ENCODE results near the gene CDH13.

CDH13 gene

DNA sequence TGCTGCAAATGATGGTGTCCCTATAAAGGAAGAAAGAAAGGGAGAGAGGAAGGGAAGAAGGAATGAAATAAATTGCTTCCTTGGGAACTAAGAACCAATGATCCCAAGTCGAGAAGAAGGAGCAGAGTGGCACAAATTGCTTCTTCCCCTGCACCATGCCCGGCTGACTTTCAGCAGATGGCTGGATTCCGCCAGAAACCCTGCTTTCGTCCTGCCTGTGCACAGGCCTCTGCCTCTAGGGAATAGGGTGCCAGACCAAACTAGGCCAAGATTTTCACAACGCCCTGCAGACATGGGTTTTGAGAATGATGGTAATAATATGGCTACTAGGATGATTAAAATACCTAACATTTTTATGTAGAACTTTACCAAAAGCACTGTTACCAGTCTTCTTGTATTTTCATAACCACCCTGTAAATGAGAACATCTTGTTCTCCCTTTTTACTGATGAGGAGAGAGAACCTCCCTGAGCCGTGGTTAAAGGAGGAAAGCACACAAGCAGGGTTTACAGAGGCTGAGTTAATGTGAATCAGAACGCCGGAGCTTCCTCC, 1058.9 kb downstream of the CDH13 start:
- H3K4me3 ChIP-seq (ENCODE audit: low read depth, low read length) = no peak overlapping the region
- no peak for DNase-seq (ENCODE audit: low read depth, low spot score)
- no peak for TF ChIP-seq CTCF (IDR thresholded peaks at IDR 0.05; ENCODE audit: low read depth, low read length)
- in situ Hi-C loops (cut with HindIII; ENCODE audit: low sequenced_read_pairs) = no loop called here

DNA sequence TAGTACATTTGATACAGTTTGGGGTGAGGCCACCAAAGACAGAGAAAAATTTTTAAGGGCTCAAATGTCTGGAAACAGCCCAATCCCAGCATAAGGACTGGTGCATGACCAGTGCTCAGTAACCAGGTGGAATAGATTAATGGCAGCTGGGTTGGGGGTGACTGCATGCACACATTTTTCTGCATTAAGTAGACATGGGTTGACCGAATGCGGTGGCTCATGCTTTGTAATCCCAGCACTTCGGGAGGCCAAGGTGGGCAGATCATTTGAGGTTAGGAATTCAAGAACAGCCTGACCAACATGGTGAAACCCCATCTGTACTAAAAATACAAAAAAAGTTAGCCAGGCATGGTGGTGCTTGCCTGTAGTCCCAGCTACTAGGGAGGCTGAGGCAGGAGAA, 1060.0 kb downstream of the CDH13 start:
- no peak for DNase-seq (ENCODE audit: low read depth, low spot score)
- H3K4me3 ChIP-seq (ENCODE audit: low read depth, low read length) = no peak overlapping the region
- TF ChIP-seq CTCF (IDR thresholded peaks at IDR 0.05; ENCODE audit: low read depth, low read length) = no peak
- in situ Hi-C loops (cut with HindIII; ENCODE audit: low sequenced_read_pairs) = no loop called here

DNA sequence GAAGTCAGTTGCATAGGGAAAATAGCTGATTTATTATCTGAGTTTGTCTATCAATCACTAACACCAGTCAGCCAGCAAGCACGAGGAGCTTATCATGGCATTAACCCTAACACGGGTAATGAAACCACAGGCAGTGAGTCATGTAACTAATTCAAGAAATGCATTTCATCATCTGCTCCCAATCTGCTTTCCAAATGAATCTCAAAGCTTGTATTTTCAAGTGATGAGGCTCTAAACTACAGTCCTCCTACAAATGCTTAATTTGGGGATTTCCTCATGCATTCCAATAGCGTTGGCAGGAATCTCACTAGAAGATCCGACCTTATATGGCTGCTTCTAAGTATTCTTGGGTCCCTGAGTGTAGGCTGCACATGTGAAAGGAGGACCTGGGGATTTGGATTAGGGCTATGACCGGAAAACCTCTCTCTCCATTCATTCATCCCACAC, 1062.6 kb downstream of the CDH13 start:
- no peak overlapping the region for H3K4me3 ChIP-seq (ENCODE audit: low read depth, low read length)
- in situ Hi-C loops (cut with HindIII; ENCODE audit: low sequenced_read_pairs) = no loop called here
- no peak for TF ChIP-seq CTCF (IDR thresholded peaks at IDR 0.05; ENCODE audit: low read depth, low read length)
- DNase-seq (ENCODE audit: low read depth, low spot score) = peak; percentile 84

DNA sequence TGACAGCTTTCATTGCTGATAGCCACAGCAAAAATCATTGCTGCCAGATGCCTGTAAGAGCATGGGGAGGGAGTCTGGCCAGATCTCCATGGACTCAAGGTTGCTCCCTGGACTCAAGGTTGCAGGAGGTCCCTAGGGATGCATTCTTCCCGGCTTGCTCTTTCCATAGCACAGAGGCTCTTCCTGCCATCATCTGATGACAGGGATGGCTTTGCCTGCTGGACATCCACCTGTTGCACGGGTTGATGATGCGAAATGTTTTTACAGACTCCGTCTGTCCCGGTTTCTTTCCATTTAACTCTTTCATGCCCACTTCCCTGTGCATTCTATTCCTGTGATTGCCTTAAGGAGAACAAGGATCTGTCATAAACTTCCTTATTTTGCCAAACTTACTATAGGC, 1065.5 kb downstream of the CDH13 start:
- no peak overlapping the region for H3K4me3 ChIP-seq (ENCODE audit: low read depth, low read length)
- no peak for DNase-seq (ENCODE audit: low read depth, low spot score)
- in situ Hi-C loops (cut with HindIII; ENCODE audit: low sequenced_read_pairs) = no loop called here
- no peak for TF ChIP-seq CTCF (IDR thresholded peaks at IDR 0.05; ENCODE audit: low read depth, low read length)

DNA sequence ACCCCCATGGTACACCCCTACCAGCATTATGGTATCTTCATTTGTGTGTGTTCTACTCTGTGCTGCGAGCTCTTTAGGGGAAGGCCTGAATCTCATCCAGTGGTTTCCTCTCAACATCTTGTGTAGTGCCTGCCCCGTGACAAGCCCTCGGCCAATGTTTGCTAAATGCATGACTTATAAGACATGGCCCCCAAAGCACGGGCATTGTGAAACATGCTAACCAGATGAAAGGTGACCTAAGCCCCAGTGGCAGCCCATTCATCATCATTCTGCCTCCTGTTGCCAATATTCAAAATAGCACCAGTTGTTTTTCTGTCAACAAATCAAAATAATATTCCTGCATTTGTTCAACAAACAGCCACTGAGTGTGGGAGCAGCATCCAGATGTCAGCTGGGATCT, 1072.2 kb downstream of the CDH13 start:
- no peak for DNase-seq (ENCODE audit: low read depth, low spot score)
- in situ Hi-C loops (cut with HindIII; ENCODE audit: low sequenced_read_pairs) = no loop called here
- H3K4me3 ChIP-seq (ENCODE audit: low read depth, low read length) = no peak overlapping the region
- TF ChIP-seq CTCF (IDR thresholded peaks at IDR 0.05; ENCODE audit: low read depth, low read length) = no peak

DNA sequence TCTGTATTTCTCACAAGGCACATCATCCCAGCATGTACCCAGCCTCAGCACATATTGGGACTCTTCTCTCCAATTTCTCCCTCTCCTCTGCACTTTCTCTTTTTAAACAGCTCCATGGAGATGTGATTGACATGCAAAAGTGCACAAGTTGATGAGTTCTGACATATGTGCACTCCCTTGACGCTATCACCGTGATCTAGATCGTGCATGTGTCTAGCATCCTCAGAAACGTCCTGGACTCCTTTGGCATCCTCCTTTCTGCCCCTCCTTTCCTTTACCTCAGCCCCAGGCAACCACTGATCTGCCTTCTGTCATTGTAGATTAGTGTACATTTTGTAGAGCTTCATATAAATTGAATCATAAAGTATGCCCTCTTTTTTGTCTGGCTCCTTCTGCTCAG, 1073.0 kb downstream of the CDH13 start:
- no peak for TF ChIP-seq CTCF (IDR thresholded peaks at IDR 0.05; ENCODE audit: low read depth, low read length)
- no peak for DNase-seq (ENCODE audit: low read depth, low spot score)

GRCh38 chr16:83700918-83701317, 1074.1 kb downstream of the CDH13 start:
- no peak for TF ChIP-seq CTCF (IDR thresholded peaks at IDR 0.05; ENCODE audit: low read depth, low read length)
- DNase-seq (ENCODE audit: low read depth, low spot score) = no peak
- no peak overlapping the region for H3K4me3 ChIP-seq (ENCODE audit: low read depth, low read length)
- in situ Hi-C loops (cut with HindIII; ENCODE audit: low sequenced_read_pairs) = no loop called here

More for the DNA sequence above, 1073.0 kb downstream of the CDH13 start:
- in situ Hi-C loops (cut with HindIII; ENCODE audit: low sequenced_read_pairs) = no loop called here
- H3K4me3 ChIP-seq (ENCODE audit: low read depth, low read length) = no peak overlapping the region

Measured in astrocyte of the spinal cord (primary cell).